Neural cell (in vitro differentiated cells): Measurements from ENCODE around the gene UQCRQ. TPM values are rescaled to one million over a fixed set of nuclear protein-coding genes. Genes with fewer than 3 reads are reported as not detected.

Experiments
- H2AFZ ChIP-seq: fragments of 200-600, 300-800 bp; sonication (generic), shearing (Covaris generic); 2 replicates; pipeline ENCODE4 v1.6.0; 2014; ENCODE audit warnings: low read depth, mild to moderate bottlenecking, antibody characterized with exemption, low read length, moderate library complexity
- H3F3A ChIP-seq: fragments of 200-600 bp; shearing (Covaris generic); 2 replicates; pipeline ENCODE4 v1.6.1; 2016; ENCODE audit warnings: mild to moderate bottlenecking, moderate library complexity, mixed read lengths, antibody characterized with exemption, low read length; ENCODE audit not compliant: insufficient read depth, poor library complexity, severe bottlenecking
- H3K27ac ChIP-seq: fragments of 200-600, 300-800 bp; sonication (generic), shearing (Covaris generic); 2 replicates; pipeline ENCODE4 v1.5.1; 2014; ENCODE audit warnings: mild to moderate bottlenecking, low read length, moderate library complexity
- H3K27me3 ChIP-seq: fragments of 300-800, 200-600 bp; sonication (generic), shearing (Covaris generic); 2 replicates; pipeline ENCODE4 v1.6.0; 2014; ENCODE audit warnings: mild to moderate bottlenecking, low read depth, low read length, moderate library complexity; ENCODE audit not compliant: insufficient read depth
- H3K36me3 ChIP-seq: fragments of 300-800, 200-600 bp; sonication (generic), shearing (Covaris generic); 2 replicates; pipeline ENCODE4 v1.5.1; 2014; ENCODE audit warnings: mild to moderate bottlenecking, antibody characterized with exemption, low read length, moderate library complexity; ENCODE audit not compliant: insufficient read depth
- H3K4me2 ChIP-seq: fragments of 300-800, 200-600 bp; sonication (generic), shearing (Covaris generic); 2 replicates; pipeline ENCODE4 v1.6.0; 2014; ENCODE audit warnings: mild to moderate bottlenecking, low read length
- H3K4me3 ChIP-seq: fragments of 300-800, 200-600 bp; sonication (generic), shearing (Covaris generic); 2 replicates; pipeline ENCODE4 v1.5.1; 2014; ENCODE audit warnings: mild to moderate bottlenecking, low read length, moderate library complexity
- H3K79me2 ChIP-seq: fragments of 200-600 bp; shearing (Covaris generic); replicated peaks from 2 replicates; pipeline ENCODE4 v1.6.0; 2014; ENCODE audit warnings: mild to moderate bottlenecking, low read length, moderate library complexity; ENCODE audit not compliant: insufficient read depth
- H3K9ac ChIP-seq: fragments of 300-800, 200-600 bp; sonication (generic), shearing (Covaris generic); 2 replicates; pipeline ENCODE4 v1.6.1; 2016; ENCODE audit warnings: mild to moderate bottlenecking, low read length, mixed read lengths
- H3K9me2 ChIP-seq: fragments of 200-600 bp; shearing (Covaris generic); 2 replicates; pipeline ENCODE4 v1.6.1; 2016; ENCODE audit warnings: mild to moderate bottlenecking, low read length, mixed read lengths; ENCODE audit not compliant: insufficient read depth
- H3K9me3 ChIP-seq: fragments of 200-600, 300-800 bp; sonication (generic), shearing (Covaris generic); 2 replicates; pipeline ENCODE4 v1.6.1; 2016; ENCODE audit warnings: mild to moderate bottlenecking, mixed run types, low read length, moderate library complexity, mixed read lengths
- H4K20me1 ChIP-seq: fragments of 200-600 bp; shearing (Covaris generic); 2 replicates; pipeline ENCODE4 v1.6.1; 2016; ENCODE audit warnings: mild to moderate bottlenecking, mixed run types; ENCODE audit not compliant: insufficient read depth
- EP300 ChIP-seq: fragments of 450-650 bp; conservative IDR thresholded peaks from 2 replicates; pipeline ENCODE4 v1.6.1; 2014; ENCODE audit warnings: antibody characterized with exemption, mild to moderate bottlenecking, moderate library complexity; ENCODE audit not compliant: poor library complexity, severe bottlenecking
- EZH2 ChIP-seq: fragments of 200-600, 300-800 bp; shearing (Covaris generic), sonication (generic); IDR thresholded peaks from 2 replicates; pipeline ENCODE4 v1.6.1; 2014; ENCODE audit warnings: antibody characterized with exemption, low read length, borderline replicate concordance, mild to moderate bottlenecking; ENCODE audit not compliant: insufficient read depth, poor library complexity, severe bottlenecking
- MXI1 ChIP-seq: fragments of 450-650 bp; conservative IDR thresholded peaks from 2 replicates; pipeline ENCODE4 v1.6.1; 2014; ENCODE audit warnings: antibody characterized with exemption, mild to moderate bottlenecking; ENCODE audit not compliant: poor library complexity, severe bottlenecking
- POLR2AphosphoS5 ChIP-seq: IDR thresholded peaks from 2 replicates; pipeline ENCODE4 v1.6.1; 2012
- RAD21 ChIP-seq: fragments of 450-650 bp; conservative IDR thresholded peaks from 2 replicates; pipeline ENCODE4 v1.6.1; 2014; ENCODE audit warnings: antibody characterized with exemption, mild to moderate bottlenecking, moderate library complexity
- REST ChIP-seq: IDR thresholded peaks from 2 replicates; pipeline ENCODE4 v1.6.1; 2012; ENCODE audit warnings: borderline replicate concordance
- SMC3 ChIP-seq: fragments of 450-650 bp; conservative IDR thresholded peaks from 2 replicates; pipeline ENCODE4 v1.6.1; 2014; ENCODE audit warnings: antibody characterized with exemption, mild to moderate bottlenecking, moderate library complexity; ENCODE audit not compliant: poor library complexity
- TAF1 ChIP-seq: IDR thresholded peaks from 2 replicates; pipeline ENCODE4 v1.6.1; 2012; ENCODE audit warnings: low read depth
- polyA plus RNA-seq: library from polyadenylated mRNA; depleted of rRNA; stranded (reverse); fragments of >200 nt; gene quantifications from 2 replicates; pipeline ENCODE4 v1.2.3, GENCODE V29; 2014
- TF ChIP-seq, protein P1 (sequence below): fragments of 450-650 bp; IDR thresholded peaks from 2 replicates; pipeline ENCODE4 v1.5.1; 2014; ENCODE audit warnings: antibody characterized with exemption, mild to moderate bottlenecking, moderate library complexity; ENCODE audit not compliant: poor library complexity, severe bottlenecking

Gene UQCRQ
- polyA plus RNA-seq, 1 donor from 2014 or later, result 444 TPM

GRCh38 chr5:132883261-132883834, 16.9 kb downstream of the UQCRQ start:
- H3K79me2 ChIP-seq, result peaks cover 3% of the 10 kb centered on the region
- no peak overlapping the region for H3K9ac ChIP-seq
- H3K27ac ChIP-seq, result no peak overlapping the region
- TF ChIP-seq TAF1 (no peak), SMC3 (peak; percentile 75), RAD21 (peak; percentile 65)
- TF ChIP-seq, protein P1, sequence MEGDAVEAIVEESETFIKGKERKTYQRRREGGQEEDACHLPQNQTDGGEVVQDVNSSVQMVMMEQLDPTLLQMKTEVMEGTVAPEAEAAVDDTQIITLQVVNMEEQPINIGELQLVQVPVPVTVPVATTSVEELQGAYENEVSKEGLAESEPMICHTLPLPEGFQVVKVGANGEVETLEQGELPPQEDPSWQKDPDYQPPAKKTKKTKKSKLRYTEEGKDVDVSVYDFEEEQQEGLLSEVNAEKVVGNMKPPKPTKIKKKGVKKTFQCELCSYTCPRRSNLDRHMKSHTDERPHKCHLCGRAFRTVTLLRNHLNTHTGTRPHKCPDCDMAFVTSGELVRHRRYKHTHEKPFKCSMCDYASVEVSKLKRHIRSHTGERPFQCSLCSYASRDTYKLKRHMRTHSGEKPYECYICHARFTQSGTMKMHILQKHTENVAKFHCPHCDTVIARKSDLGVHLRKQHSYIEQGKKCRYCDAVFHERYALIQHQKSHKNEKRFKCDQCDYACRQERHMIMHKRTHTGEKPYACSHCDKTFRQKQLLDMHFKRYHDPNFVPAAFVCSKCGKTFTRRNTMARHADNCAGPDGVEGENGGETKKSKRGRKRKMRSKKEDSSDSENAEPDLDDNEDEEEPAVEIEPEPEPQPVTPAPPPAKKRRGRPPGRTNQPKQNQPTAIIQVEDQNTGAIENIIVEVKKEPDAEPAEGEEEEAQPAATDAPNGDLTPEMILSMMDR, result peak; percentile 67
- no peaks in the 10 kb centered on the region for H4K20me1 ChIP-seq
- no peak overlapping the region for H3K4me2 ChIP-seq
- no peaks in the 10 kb centered on the region for H3K9me2 ChIP-seq
- H3K27me3 ChIP-seq, result no peaks in the 10 kb centered on the region
- no peak overlapping the region for H2AFZ ChIP-seq
- H3K4me3 ChIP-seq, result no peak overlapping the region
- H3K9me3 ChIP-seq, result no peaks in the 10 kb centered on the region
- H3K36me3 ChIP-seq, result peaks cover 6% of the 10 kb centered on the region
- H3F3A ChIP-seq, result no peaks in the 10 kb centered on the region

- Histone ChIP-seq H3K36me3 (peaks cover 11% of the 10 kb centered on the region), H3K79me2 (no peaks in the 10 kb centered on the region), H3K4me2 (no peak overlapping the region), H3K9ac (no peak overlapping the region), H3K9me2 (no peaks in the 10 kb centered on the region), H3K27ac (no peak overlapping the region), H3F3A (no peaks in the 10 kb centered on the region), H3K27me3 (no peaks in the 10 kb centered on the region), H3K9me3 (no peaks in the 10 kb centered on the region), H3K4me3 (no peak overlapping the region), H4K20me1 (no peaks in the 10 kb centered on the region), H2AFZ (no peak overlapping the region)
- TF ChIP-seq REST (no peak), TAF1 (no peak), RAD21 (no peak), POLR2AphosphoS5 (no peak), EZH2 (no peak), EP300 (no peak), SMC3 (no peak), MXI1 (no peak)
- TF ChIP-seq, protein P1, result no peak
Observed at GRCh38 chr5:132884548-132884947, 18.1 kb downstream of the UQCRQ start.
